Cardiac fibroblast (primary cell): ENCODE data around the gene GCKR.

ENCODE experiments used
- DNase-seq, 2 donors: peaks; one replicate each; pipeline versions ENCODE4 v3.0.0 to v3.0.0-alpha.2; 2010; ENCODE audit warnings: low read depth in 2 of 2
- H3K4me3 ChIP-seq, 2 donors: replicated peaks in 1 of 2; 1 replicate in 1 of 2; 2 replicates in 1 of 2; pipeline ENCODE4 v1.5.1; 2011; ENCODE audit warnings: low read depth in 2 of 2, low read length in 2 of 2, mild to moderate bottlenecking in 2 of 2, moderate library complexity in 1 of 2
- CTCF ChIP-seq: IDR thresholded peaks from one replicate; pipeline ENCODE4 v1.5.1; 2011; ENCODE audit warnings: low read depth, mild to moderate bottlenecking, low read length, inconsistent platforms

Gene GCKR

GRCh38 chr2:27496357-27497287 is at the start of gene GCKR:
TSS of gene GCKR (plus strand) at chr2:27496839. CDS start at chr2:27496905, 66 bp downstream.
- no peak within 1 kb of the TSS for H3K4me3 ChIP-seq
- no peak for TF ChIP-seq CTCF
- peak; percentile 53 to 69 for DNase-seq

GRCh38 chr2:27448381-27448780 is 48.3 kb upstream of the GCKR start:
- no peak overlapping the region for H3K4me3 ChIP-seq
- no peak for DNase-seq
- TF ChIP-seq CTCF = no peak

- no peak overlapping the region for H3K4me3 ChIP-seq
- DNase-seq = no peak
- TF ChIP-seq CTCF = no peak
Observed at GRCh38 chr2:27451095-27451494, 45.5 kb upstream of the GCKR start.

- no peak overlapping the region for H3K4me3 ChIP-seq
- no peak for TF ChIP-seq CTCF
- DNase-seq = no peak
Observed at GRCh38 chr2:27453968-27454367, 42.7 kb upstream of the GCKR start.

- DNase-seq = no peak
- no peak for TF ChIP-seq CTCF
- no peak overlapping the region for H3K4me3 ChIP-seq
Observed at GRCh38 chr2:27461118-27461517, 35.5 kb upstream of the GCKR start.

- H3K4me3 ChIP-seq = no peak overlapping the region
- no peak for TF ChIP-seq CTCF
- DNase-seq = no peak
Observed at GRCh38 chr2:27464443-27464842, 32.2 kb upstream of the GCKR start.
